ENCODE measurements around the gene TLDC2. TPM values are rescaled to one million over a fixed set of nuclear protein-coding genes. Genes with fewer than 3 reads are reported as not detected.
A peak's percentile ranks its signal among the peaks of the same experiment; 100 is the strongest.

TLDC2 gene
- total RNA-seq, 4 donors from 2014 or later, result 22.3 to 114 (median 70.1) TPM

GRCh38 chr20:36886859-36887751 is 11.2 kb downstream of the TLDC2 start:
- no peaks in the 10 kb centered on the region for H3K27me3 ChIP-seq
- no peak overlapping the region for H3K4me3 ChIP-seq
- TF ChIP-seq POLR2A (IDR thresholded peaks at IDR 0.05), result peak in 1 of 2 donors; percentile 27
- peak; percentile 92 to 96 (median 94) for TF ChIP-seq CTCF (IDR thresholded peaks at IDR 0.05)
- H3K36me3 ChIP-seq, result peaks cover 0 to 45% (median 0%) of the 10 kb centered on the region in 3 donors
- peak overlapping the region in 2 of 4 donors; percentile 9 to 48 for H3K27ac ChIP-seq
- peaks cover 0 to 25% (median 0%) of the 10 kb centered on the region in 4 donors for H3K4me1 ChIP-seq
- H3K9me3 ChIP-seq, result no peaks in the 10 kb centered on the region
- DNase-seq, result peak; percentile 76 to 93 (median 90)

- Histone ChIP-seq H3K4me3 (no peak overlapping the region), H3K27me3 (no peaks in the 10 kb centered on the region), H3K27ac (peak overlapping the region in 2 of 4 donors; percentile 9 to 48), H3K4me1 (peaks cover 0 to 19% (median 0%) of the 10 kb centered on the region in 4 donors), H3K9me3 (no peaks in the 10 kb centered on the region), H3K36me3 (peaks cover 0 to 51% (median 0%) of the 10 kb centered on the region in 3 donors)
- no peak for DNase-seq
- TF ChIP-seq CTCF (IDR thresholded peaks at IDR 0.05) (no peak), POLR2A (IDR thresholded peaks at IDR 0.05) (no peak)
These were observed 11.8 kb downstream of the TLDC2 start for GRCh38 chr20:36887752-36888090.

- Histone ChIP-seq H3K4me1 (peaks cover 0 to 19% (median 0%) of the 10 kb centered on the region in 4 donors), H3K9me3 (no peaks in the 10 kb centered on the region), H3K27me3 (no peaks in the 10 kb centered on the region), H3K36me3 (peaks cover 0 to 64% (median 0%) of the 10 kb centered on the region in 3 donors), H3K4me3 (no peak overlapping the region), H3K27ac (no peak overlapping the region)
- DNase-seq, result no peak
- TF ChIP-seq POLR2A (IDR thresholded peaks at IDR 0.05) (no peak), CTCF (IDR thresholded peaks at IDR 0.05) (no peak)
These were observed 13.1 kb downstream of the TLDC2 start for GRCh38 chr20:36888880-36889516.

- H3K4me1 ChIP-seq, result peaks cover 0 to 14% (median 0%) of the 10 kb centered on the region in 4 donors
- H3K36me3 ChIP-seq, result peaks cover 0 to 79% (median 0%) of the 10 kb centered on the region in 3 donors
- H3K9me3 ChIP-seq, result no peaks in the 10 kb centered on the region
These were observed 14.6 kb downstream of the TLDC2 start for GRCh38 chr20:36890586-36890985.

GRCh38 chr20:36891211-36891610 is 15.3 kb downstream of the TLDC2 start:
- H3K4me1 ChIP-seq, result peaks cover 0 to 14% (median 0%) of the 10 kb centered on the region in 4 donors
- DNase-seq, result no peak
- H3K27ac ChIP-seq, result no peak overlapping the region
- no peaks in the 10 kb centered on the region for H3K27me3 ChIP-seq
- H3K9me3 ChIP-seq, result no peaks in the 10 kb centered on the region
- TF ChIP-seq POLR2A (IDR thresholded peaks at IDR 0.05) (no peak), CTCF (IDR thresholded peaks at IDR 0.05) (no peak)
- peaks cover 0 to 86% (median 0%) of the 10 kb centered on the region in 3 donors for H3K36me3 ChIP-seq
- H3K4me3 ChIP-seq, result no peak overlapping the region

More at GRCh38 chr20:36890586-36890985, 14.6 kb downstream of the TLDC2 start:
- H3K4me3 ChIP-seq, result no peak overlapping the region
- no peak for DNase-seq
- H3K27ac ChIP-seq, result no peak overlapping the region
- no peaks in the 10 kb centered on the region for H3K27me3 ChIP-seq
- TF ChIP-seq CTCF (IDR thresholded peaks at IDR 0.05), result no peak
- TF ChIP-seq POLR2A (IDR thresholded peaks at IDR 0.05), result no peak

Data from Peyer's patch (tissue), 4 donors.